ENCODE data around the gene SMG6. TPM values are rescaled to one million over a fixed set of nuclear protein-coding genes. Genes with fewer than 3 reads are reported as not detected.

The SMG6 gene
- total RNA-seq, 1 donor from 2014 or later, result 28.8 TPM

DNA sequence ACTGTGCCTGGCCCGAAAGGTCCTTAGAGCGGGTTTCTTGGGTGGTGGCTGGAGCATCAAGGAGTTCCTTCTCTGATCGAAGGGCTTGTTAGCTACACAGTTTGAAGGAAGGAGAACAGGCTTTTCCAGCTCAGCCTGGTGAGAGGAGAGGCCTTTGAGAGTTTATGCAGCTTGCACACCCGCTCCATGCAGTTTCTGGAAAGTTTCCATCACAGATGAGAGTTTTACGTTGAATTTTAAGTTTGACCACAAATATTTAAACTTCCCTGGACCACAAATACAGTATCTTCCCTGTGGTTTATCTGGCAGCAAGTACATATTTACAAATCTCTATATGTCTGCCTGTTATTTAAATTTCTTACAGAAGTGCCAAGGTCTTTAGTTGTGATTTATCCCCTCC is 191.9 kb downstream of the SMG6 start:
- no peaks in the 10 kb centered on the region for H3K36me3 ChIP-seq
- no peak overlapping the region for H3K4me3 ChIP-seq
- ATAC-seq, result peak; percentile 83
- H3K4me1 ChIP-seq, result peaks cover 17% of the 10 kb centered on the region
- intact Hi-C loops (cut with DNase I), result no loop called here
- no peaks in the 10 kb centered on the region for H3K27me3 ChIP-seq
- TF ChIP-seq, protein P1, sequence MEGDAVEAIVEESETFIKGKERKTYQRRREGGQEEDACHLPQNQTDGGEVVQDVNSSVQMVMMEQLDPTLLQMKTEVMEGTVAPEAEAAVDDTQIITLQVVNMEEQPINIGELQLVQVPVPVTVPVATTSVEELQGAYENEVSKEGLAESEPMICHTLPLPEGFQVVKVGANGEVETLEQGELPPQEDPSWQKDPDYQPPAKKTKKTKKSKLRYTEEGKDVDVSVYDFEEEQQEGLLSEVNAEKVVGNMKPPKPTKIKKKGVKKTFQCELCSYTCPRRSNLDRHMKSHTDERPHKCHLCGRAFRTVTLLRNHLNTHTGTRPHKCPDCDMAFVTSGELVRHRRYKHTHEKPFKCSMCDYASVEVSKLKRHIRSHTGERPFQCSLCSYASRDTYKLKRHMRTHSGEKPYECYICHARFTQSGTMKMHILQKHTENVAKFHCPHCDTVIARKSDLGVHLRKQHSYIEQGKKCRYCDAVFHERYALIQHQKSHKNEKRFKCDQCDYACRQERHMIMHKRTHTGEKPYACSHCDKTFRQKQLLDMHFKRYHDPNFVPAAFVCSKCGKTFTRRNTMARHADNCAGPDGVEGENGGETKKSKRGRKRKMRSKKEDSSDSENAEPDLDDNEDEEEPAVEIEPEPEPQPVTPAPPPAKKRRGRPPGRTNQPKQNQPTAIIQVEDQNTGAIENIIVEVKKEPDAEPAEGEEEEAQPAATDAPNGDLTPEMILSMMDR (IDR thresholded peaks at IDR 0.05), result no peak
- DNase-seq, result no peak
- no peaks in the 10 kb centered on the region for H3K9me3 ChIP-seq
- no peak overlapping the region for H3K27ac ChIP-seq

DNA sequence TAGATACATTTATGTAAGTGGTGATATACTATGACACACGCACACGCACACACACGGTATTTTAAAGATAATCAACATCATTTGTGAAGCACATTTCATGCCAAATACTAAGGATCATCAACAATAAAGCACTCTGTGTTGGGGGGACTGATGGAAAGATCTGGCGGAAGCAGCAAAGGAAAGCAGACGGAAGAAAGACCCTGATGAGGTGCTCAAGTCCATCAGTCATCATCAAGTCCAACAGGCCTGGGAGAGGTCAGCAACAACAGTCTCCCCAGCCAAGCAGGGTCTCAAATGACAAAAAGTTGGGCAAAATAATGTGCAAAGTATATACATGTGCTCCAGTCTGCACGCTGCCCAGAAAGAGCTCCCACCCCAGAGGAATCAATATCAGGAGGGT is 193.1 kb downstream of the SMG6 start:
- no peak for DNase-seq
- Histone ChIP-seq H3K27ac (no peak overlapping the region), H3K9me3 (no peaks in the 10 kb centered on the region), H3K4me1 (peaks cover 21% of the 10 kb centered on the region), H3K4me3 (no peak overlapping the region), H3K36me3 (no peaks in the 10 kb centered on the region), H3K27me3 (no peaks in the 10 kb centered on the region)
- no peak for ATAC-seq
- intact Hi-C loops (cut with DNase I), result no loop called here
- TF ChIP-seq, protein P1 (IDR thresholded peaks at IDR 0.05), result no peak

DNA sequence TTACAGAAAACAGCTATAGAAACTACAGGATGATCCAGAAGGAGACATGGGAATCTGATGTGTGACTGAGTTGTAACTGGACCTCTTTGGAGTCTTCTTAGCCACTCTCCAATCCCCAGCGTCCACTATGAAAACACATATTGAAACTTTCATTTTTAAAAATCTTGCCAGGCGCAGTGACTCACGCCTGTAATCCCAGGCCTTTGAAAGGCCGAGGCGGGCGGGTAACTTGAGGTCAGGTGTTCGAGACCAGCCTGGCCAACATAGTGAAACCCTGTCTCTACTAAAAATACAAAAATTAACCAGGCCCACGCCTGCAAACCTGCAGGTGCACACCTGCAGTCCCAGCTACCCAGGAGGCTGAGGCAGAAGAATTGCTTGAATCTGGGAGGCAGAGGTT is 195.4 kb downstream of the SMG6 start:
- Histone ChIP-seq H3K4me3 (no peak overlapping the region), H3K27me3 (no peaks in the 10 kb centered on the region), H3K9me3 (no peaks in the 10 kb centered on the region), H3K36me3 (no peaks in the 10 kb centered on the region), H3K27ac (no peak overlapping the region), H3K4me1 (peaks cover 21% of the 10 kb centered on the region)
- no peak for ATAC-seq
- DNase-seq, result no peak
- intact Hi-C loops (cut with DNase I), result no loop called here
- TF ChIP-seq, protein P1 (IDR thresholded peaks at IDR 0.05), result no peak

DNA sequence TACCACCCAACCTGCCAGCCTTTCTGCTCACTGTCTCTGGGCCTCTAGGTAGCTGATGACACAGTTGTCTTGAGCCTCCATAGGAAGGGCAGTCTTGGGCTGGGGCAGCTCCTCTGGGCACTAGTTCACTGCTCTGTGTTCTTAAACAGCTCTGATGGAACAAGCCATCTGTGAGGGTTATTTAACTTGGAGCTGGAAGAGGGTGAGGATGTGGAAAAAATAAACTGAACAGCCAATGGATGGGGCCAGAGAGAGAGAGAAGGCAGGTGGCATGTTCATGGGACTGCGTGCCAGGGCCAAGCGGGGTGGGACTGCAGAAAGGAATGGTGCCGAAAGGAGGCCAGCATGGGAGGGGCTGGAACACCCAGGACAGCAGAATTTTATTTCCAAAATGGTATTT is 196.1 kb downstream of the SMG6 start:
- peak; percentile 53 for ATAC-seq
- H3K36me3 ChIP-seq, result no peaks in the 10 kb centered on the region
- TF ChIP-seq, protein P1 (IDR thresholded peaks at IDR 0.05), result no peak
- no peak for DNase-seq
- peaks cover 21% of the 10 kb centered on the region for H3K4me1 ChIP-seq
- H3K4me3 ChIP-seq, result no peak overlapping the region
- no peaks in the 10 kb centered on the region for H3K9me3 ChIP-seq
- H3K27me3 ChIP-seq, result no peaks in the 10 kb centered on the region
- intact Hi-C loops (cut with DNase I), result no loop called here
- H3K27ac ChIP-seq, result no peak overlapping the region

DNA sequence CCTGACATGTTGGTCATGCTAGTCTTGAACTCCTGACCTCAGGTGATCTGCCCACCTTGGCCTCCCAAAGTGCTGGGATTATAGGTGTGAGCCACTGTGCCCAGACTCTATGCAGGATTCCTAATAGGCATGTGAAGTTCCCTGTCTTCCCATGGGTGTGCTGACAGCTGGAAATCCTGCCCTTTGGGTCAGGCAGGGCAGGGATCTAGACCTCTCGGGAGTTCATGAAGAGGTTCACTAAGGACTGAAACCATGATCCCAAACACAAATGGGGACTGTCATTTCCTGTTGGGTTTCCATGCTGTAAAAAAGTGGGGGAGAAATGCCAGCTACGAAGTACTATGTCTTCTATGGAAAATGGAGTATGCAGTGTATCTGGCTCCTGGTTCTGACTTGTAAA is 196.5 kb downstream of the SMG6 start:
- H3K36me3 ChIP-seq, result no peaks in the 10 kb centered on the region
- H3K9me3 ChIP-seq, result no peaks in the 10 kb centered on the region
- H3K4me1 ChIP-seq, result peaks cover 21% of the 10 kb centered on the region
- intact Hi-C loops (cut with DNase I), result no loop called here
- TF ChIP-seq, protein P1 (IDR thresholded peaks at IDR 0.05), result no peak
- DNase-seq (no peak), ATAC-seq (no peak)
- H3K27me3 ChIP-seq, result no peaks in the 10 kb centered on the region
- no peak overlapping the region for H3K27ac ChIP-seq
- H3K4me3 ChIP-seq, result no peak overlapping the region

DNA sequence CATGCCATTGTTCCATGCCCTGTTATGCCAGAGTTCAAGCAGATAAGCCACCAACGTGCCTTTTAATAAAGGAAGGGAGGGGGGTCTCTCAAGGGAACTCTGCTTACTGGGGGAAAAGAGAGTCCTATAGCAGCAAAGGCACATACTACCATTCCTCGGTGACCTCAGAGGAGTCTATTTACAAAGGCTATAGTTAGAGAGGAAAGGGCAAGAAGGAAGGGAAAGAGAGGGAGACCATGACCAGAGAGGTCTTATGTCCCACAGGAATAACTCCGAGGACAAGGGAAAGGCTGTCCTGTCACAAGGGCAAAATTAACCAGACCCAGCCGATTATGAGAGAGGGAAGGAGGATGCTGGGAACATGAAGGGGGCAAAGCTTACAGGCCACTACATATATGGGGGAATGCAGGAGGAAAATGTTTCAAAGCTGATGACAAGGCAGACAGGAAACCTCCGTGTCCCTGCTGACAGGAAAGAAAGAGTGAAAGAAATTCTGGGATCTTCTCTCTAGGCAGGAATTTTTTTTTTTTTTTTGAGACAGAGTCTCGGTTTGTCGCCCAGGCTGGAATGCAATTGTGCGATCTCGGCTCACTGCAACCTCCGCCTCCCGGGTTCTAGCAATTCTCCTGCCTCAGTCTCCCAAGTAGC is 197.2 kb downstream of the SMG6 start:
- Histone ChIP-seq H3K27me3 (no peaks in the 10 kb centered on the region), H3K4me1 (peaks cover 19% of the 10 kb centered on the region), H3K4me3 (no peak overlapping the region), H3K9me3 (no peaks in the 10 kb centered on the region), H3K36me3 (no peaks in the 10 kb centered on the region), H3K27ac (no peak overlapping the region)
- DNase-seq (no peak), ATAC-seq (no peak)
- intact Hi-C loops (cut with DNase I), result no loop called here
- TF ChIP-seq, protein P1 (IDR thresholded peaks at IDR 0.05), result no peak
